ENCODE results near the gene FBXL7. TPM values are rescaled to one million over a fixed set of nuclear protein-coding genes. Genes with fewer than 3 reads are reported as not detected.

Gene FBXL7
- total and polyA plus RNA-seq, 9 of the 15 experiments (the other 6 are each of a cell fraction or from before 2014, with no cell fraction given): 0.04 to 0.08 TPM; not detected in 7

- Histone ChIP-seq H3K4me3 (no peak overlapping the region), H3K36me3 (ENCODE audit: control insufficient read depth, insufficient read depth, low read length) (no peaks in the 10 kb centered on the region), H3K27ac (ENCODE audit: extremely low read depth, low read depth, low read length) (no peak overlapping the region), H3K79me2 (ENCODE audit: control insufficient read depth, insufficient read depth, low read length) (no peaks in the 10 kb centered on the region), H3K4me2 (ENCODE audit: insufficient read depth, low read length) (no peak overlapping the region), H2AFZ (ENCODE audit: low read depth, low read length) (no peak overlapping the region), H3K9ac (ENCODE audit: insufficient read depth in 1 of 2, low read depth in 2 of 2, low read length in 2 of 2) (no peak overlapping the region), H4K20me1 (replicated peaks; ENCODE audit: control insufficient read depth, insufficient read depth, low read length) (no peaks in the 10 kb centered on the region), H3K9me1 (ENCODE audit: control insufficient read depth, insufficient read depth, low read length) (no peaks in the 10 kb centered on the region), H3K27me3 (ENCODE audit: control insufficient read depth in 2 of 2, insufficient read depth in 2 of 2, low read length in 2 of 2) (no peaks in the 10 kb centered on the region), H3K4me1 (replicated peaks in 1 of 2; ENCODE audit: control insufficient read depth in 2 of 2, insufficient read depth in 2 of 2, low read length in 2 of 2) (no peaks in the 10 kb centered on the region), H3K9me3 (replicated peaks; ENCODE audit: control insufficient read depth, insufficient read depth, low read depth, low read length) (no peaks in the 10 kb centered on the region)
- POLR2A ChIA-PET: no interaction called here
- in situ Hi-C loops (cut with MboI) (no loop called here), intact Hi-C loops (cut with micrococcal nuclease) (no loop called here)
- 0% methylated on average over 2 of the region's 2 CpGs for WGBS (ENCODE audit: insufficient coverage, low coverage, missing lambda C conversion rate)
- ATAC-seq (no peak), DNase-seq (ENCODE audit: extremely low read depth in 1 of 4, low spot score in 3 of 4) (no peak), FAIRE-seq (no peak)
- CTCF ChIA-PET (ENCODE audit: low intra/inter-chr PET ratio): no interaction called here
- no TSS peak for BruUV-seq (replicated peaks)
- TF ChIP-seq FIP1L1 (IDR thresholded peaks at IDR 0.05; ENCODE audit: low read depth, low read length, poor library complexity, severe bottlenecking) (no peak), SREBF1 (IDR thresholded peaks at IDR 0.05; ENCODE audit: borderline replicate concordance, low read depth, low read length) (no peak), FOXO4 (CRISPR knock-in tag; IDR thresholded peaks at IDR 0.05) (no peak), ZC3H11A (IDR thresholded peaks at IDR 0.05; ENCODE audit: low read depth, low read length) (no peak), PHB (CRISPR knock-in tag; IDR thresholded peaks at IDR 0.05) (no peak), KDM1A (IDR thresholded peaks at IDR 0.05) (no peak), NCOA6 (IDR thresholded peaks at IDR 0.05) (no peak), PREB (CRISPR knock-in tag; IDR thresholded peaks at IDR 0.05) (no peak)
Measured at GRCh38 chr5:15669826-15670225, 169.8 kb downstream of the FBXL7 start.

Data from K562 (cell line).